Measurements from ENCODE around the gene ACER2.
"Not testable (repeated sequence)": the region's sequence is repeated elsewhere in the genome, so short reads cannot be mapped to it uniquely, and the experiment has no call there.

Gene ACER2

DNA sequence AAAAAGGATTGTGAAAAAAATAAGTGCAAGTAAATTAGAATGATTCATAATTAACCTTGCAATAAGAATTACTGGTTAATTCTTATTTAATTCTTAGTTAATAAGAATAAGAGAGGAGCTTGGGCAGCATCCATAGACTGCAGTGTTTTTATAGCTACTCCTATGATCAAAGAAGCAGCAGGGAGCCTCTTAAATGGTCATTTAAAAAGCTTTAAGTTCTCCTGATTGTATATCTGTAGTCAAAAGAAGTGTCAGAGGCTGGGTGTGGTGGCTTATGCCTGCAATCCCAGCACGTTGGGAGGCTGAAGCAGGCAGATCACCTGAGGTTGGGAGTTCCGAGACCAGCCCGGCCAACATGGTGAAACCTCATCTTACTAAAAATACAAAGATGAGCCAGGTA lies 14.4 kb downstream of the ACER2 start:
- Histone ChIP-seq H3K9me3 (ENCODE audit: control insufficient read depth, insufficient read depth, low read length) (no peaks in the 10 kb centered on the region), H3K4me1 (ENCODE audit: insufficient read depth, low read length) (peaks cover 17% of the 10 kb centered on the region), H3K9ac (ENCODE audit: low read depth, low read length) (no peak overlapping the region), H3K36me3 (ENCODE audit: insufficient read depth, low read length) (peaks cover 7% of the 10 kb centered on the region; the same call in 1 of the 2 replicates)

- H3K4me1 ChIP-seq (ENCODE audit: insufficient read depth, low read length): peaks cover 17% of the 10 kb centered on the region
- no peaks in the 10 kb centered on the region for H3K9me3 ChIP-seq (ENCODE audit: control insufficient read depth, insufficient read depth, low read length)
- peaks cover 10% of the 10 kb centered on the region for H3K36me3 ChIP-seq (ENCODE audit: insufficient read depth, low read length)
- H3K9ac ChIP-seq (ENCODE audit: low read depth, low read length): no peak overlapping the region
These were observed 15.5 kb downstream of the ACER2 start for GRCh38 chr9:19424176-19424779.

DNA sequence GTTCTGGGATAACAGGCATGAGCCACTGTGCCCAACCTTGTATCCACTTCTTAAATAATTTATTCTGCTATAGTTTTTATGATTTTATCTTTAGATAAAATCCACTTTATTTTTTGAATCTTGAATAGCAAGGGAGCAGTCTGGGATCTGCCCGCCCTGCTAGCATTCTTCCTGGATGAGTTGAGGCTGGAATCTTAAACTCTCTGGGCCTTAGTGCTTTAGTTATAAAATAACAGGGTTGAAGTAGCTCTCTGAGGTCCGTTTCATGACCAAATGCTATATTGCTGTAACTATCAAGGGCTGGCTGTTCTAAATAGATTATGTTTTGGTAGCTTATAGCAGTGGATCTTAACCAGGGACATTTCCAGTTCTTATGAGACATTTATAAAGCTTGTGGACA lies 20.8 kb downstream of the ACER2 start:
- Histone ChIP-seq H3K9ac (ENCODE audit: low read depth, low read length) (no peak overlapping the region), H3K9me3 (ENCODE audit: control insufficient read depth, insufficient read depth, low read length) (no peaks in the 10 kb centered on the region; the same call in 1 of the 2 replicates), H3K4me1 (ENCODE audit: insufficient read depth, low read length) (peaks cover under 1% of the 10 kb centered on the region; the same call in 1 of the 2 replicates), H3K36me3 (ENCODE audit: insufficient read depth, low read length) (peaks cover 10% of the 10 kb centered on the region)

GRCh38 chr9:19430201-19430760 lies 21.5 kb downstream of the ACER2 start:
- Histone ChIP-seq H3K9me3 (ENCODE audit: control insufficient read depth, insufficient read depth, low read length) (peaks cover 3% of the 10 kb centered on the region; the same call in 1 of the 2 replicates), H3K9ac (ENCODE audit: low read depth, low read length) (no peak overlapping the region), H3K36me3 (ENCODE audit: insufficient read depth, low read length) (peaks cover 15% of the 10 kb centered on the region), H3K4me1 (ENCODE audit: insufficient read depth, low read length) (no peaks in the 10 kb centered on the region)

DNA sequence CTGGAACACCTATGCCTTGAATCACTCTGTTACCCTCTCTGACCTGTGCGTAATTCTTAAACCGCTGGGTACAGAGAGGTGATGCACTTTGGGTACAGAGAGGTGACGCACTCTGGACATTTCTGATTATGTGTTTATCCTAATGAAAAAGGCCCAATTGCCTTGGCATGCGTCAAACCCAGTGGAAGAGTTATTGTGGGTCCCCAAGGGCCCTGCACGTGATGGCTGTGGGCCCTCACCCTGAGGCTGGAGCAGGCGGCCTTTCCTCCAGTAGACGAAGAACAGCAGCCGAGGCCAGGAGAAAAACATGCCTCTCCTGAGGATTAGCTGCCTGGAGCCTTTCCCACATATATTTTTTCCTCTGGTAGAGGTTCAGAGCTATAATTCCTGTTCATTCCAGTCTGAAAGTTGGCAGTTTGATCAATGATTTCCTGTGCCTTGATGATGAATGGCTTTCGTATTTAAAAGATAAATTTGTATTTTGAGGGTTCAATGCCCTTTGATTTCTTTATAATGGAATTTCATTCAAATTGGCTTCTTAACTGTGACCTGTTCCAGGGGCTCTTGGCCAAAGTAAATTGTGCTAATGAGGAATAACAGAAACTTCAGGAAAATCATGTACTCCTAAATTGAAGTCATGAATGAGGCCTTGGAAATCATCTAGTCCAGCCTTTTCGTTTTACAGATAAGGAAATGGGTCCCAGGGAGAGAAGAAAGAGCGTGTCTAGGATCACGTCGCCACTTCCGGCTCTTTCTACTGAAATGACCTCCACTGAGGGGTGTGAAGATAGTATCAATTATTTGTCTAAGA lies 22.8 kb downstream of the ACER2 start:
- Histone ChIP-seq H3K9ac (ENCODE audit: low read depth, low read length) (no peak overlapping the region), H3K4me1 (ENCODE audit: insufficient read depth, low read length) (no peaks in the 10 kb centered on the region), H3K9me3 (ENCODE audit: control insufficient read depth, insufficient read depth, low read length) (peaks cover 3% of the 10 kb centered on the region; the same call in 1 of the 2 replicates)

DNA sequence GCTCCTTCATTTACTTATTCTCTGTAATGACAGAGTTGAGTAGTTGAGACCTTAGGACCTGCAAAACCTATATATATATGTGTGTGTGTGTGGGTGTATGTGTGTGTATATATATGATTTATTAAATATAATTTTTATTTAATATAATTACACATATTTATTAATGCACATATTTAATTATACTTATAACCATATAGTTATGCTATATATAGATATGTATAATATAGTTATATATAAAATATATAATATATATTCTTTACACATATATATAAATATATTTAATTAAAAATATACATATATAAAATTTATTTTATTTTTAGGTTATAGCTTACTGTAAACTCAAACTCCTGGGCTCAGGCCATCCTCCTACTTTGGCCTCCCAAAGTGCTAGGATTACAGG lies 23.7 kb downstream of the ACER2 start:
- Histone ChIP-seq H3K36me3 (ENCODE audit: insufficient read depth, low read length) (peaks cover 9% of the 10 kb centered on the region; the same call in 1 of the 2 replicates), H3K9me3 (ENCODE audit: control insufficient read depth, insufficient read depth, low read length) (peaks cover 3% of the 10 kb centered on the region; the same call in 1 of the 2 replicates), H3K4me1 (ENCODE audit: insufficient read depth, low read length) (no peaks in the 10 kb centered on the region), H3K9ac (ENCODE audit: low read depth, low read length) (no peak overlapping the region)

More for the DNA sequence above, 22.8 kb downstream of the ACER2 start:
- H3K36me3 ChIP-seq (ENCODE audit: insufficient read depth, low read length): peaks cover 15% of the 10 kb centered on the region

DNA sequence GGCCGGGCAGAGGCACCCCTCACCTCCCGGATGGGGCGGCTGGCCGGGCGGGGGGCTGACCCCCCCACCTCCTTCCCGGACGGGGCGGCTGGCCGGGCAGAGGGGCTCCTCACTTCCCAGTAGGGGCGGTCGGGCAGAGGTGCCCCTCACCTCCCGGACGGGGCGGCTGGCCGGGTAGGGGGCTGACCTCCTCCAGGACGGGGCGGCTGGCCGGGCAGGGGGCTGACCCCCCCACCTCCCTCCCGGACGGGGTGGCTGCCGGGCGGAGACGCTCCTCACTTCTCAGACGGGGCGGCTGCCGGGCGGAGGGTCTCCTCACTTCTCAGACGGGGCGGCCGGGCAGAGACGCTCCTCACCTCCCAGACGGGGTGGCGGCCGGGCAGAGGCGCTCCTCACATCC lies 24.9 kb downstream of the ACER2 start:
- H3K9ac ChIP-seq (ENCODE audit: low read depth, low read length); H3K4me1 ChIP-seq (ENCODE audit: insufficient read depth, low read length); H3K9me3 ChIP-seq (ENCODE audit: control insufficient read depth, insufficient read depth, low read length); H3K36me3 ChIP-seq (ENCODE audit: insufficient read depth, low read length): not testable (repeated sequence)

- Histone ChIP-seq H3K4me1 (ENCODE audit: insufficient read depth, low read length) (peaks cover 6% of the 10 kb centered on the region), H3K9me3 (ENCODE audit: control insufficient read depth, insufficient read depth, low read length) (no peaks in the 10 kb centered on the region), H3K36me3 (ENCODE audit: insufficient read depth, low read length) (peaks cover 4% of the 10 kb centered on the region; the same call in 1 of the 2 replicates), H3K9ac (ENCODE audit: low read depth, low read length) (no peak overlapping the region)
These were observed 31.6 kb downstream of the ACER2 start for GRCh38 chr9:19440376-19440775.

- H3K4me1 ChIP-seq (ENCODE audit: insufficient read depth, low read length): peaks cover 12% of the 10 kb centered on the region
These were observed 32.2 kb downstream of the ACER2 start for GRCh38 chr9:19440823-19441580.

DNA sequence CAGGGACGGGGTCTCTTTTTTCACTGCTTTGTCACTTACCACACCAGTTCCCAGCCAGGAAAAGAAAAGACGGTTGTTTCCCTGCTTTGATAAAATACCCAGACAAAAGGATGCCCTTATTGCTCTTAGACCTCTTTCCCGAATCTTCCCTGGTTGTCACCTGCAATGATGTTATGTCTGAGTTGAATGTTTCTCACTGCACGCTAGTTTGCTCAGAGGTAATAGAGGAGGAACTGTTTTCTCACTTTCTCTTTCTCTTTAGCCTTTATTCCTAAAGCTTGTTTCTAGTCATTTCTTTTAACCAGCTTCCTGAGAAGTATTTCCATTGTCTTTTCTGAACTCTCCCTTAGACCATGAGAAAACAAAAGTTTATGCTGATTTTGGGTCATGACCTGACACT lies 32.9 kb downstream of the ACER2 start:
- Histone ChIP-seq H3K9ac (ENCODE audit: low read depth, low read length) (no peak overlapping the region), H3K36me3 (ENCODE audit: insufficient read depth, low read length) (peaks cover 4% of the 10 kb centered on the region; the same call in 1 of the 2 replicates), H3K9me3 (ENCODE audit: control insufficient read depth, insufficient read depth, low read length) (no peaks in the 10 kb centered on the region), H3K4me1 (ENCODE audit: insufficient read depth, low read length) (peaks cover 20% of the 10 kb centered on the region)

More at GRCh38 chr9:19440823-19441580, 32.2 kb downstream of the ACER2 start:
- Histone ChIP-seq H3K9ac (ENCODE audit: low read depth, low read length) (no peak overlapping the region), H3K9me3 (ENCODE audit: control insufficient read depth, insufficient read depth, low read length) (no peaks in the 10 kb centered on the region), H3K36me3 (ENCODE audit: insufficient read depth, low read length) (peaks cover 4% of the 10 kb centered on the region; the same call in 1 of the 2 replicates)

DNA sequence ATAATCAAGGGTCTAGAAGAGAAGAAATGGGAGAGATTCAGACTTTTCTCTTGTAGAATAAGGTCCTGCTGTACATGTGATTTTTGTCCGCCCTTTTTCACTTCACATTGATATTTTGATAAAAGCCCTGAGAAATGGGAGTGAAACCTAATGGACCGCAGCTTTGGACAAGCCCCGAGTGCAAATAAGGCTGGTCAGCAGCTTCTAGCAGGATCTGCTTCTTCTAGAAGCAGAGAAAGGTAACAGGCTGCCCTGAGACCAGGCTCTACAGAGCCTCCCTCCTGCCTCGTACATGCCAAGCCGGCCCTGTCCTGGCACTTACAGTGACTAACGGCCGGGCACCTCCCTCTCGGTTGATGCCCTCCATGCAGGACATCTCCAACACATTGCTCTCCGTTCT lies 33.4 kb downstream of the ACER2 start:
- no peaks in the 10 kb centered on the region for H3K9me3 ChIP-seq (ENCODE audit: control insufficient read depth, insufficient read depth, low read length)
- peaks cover 25% of the 10 kb centered on the region for H3K4me1 ChIP-seq (ENCODE audit: insufficient read depth, low read length)
- H3K9ac ChIP-seq (ENCODE audit: low read depth, low read length): no peak overlapping the region

DNA sequence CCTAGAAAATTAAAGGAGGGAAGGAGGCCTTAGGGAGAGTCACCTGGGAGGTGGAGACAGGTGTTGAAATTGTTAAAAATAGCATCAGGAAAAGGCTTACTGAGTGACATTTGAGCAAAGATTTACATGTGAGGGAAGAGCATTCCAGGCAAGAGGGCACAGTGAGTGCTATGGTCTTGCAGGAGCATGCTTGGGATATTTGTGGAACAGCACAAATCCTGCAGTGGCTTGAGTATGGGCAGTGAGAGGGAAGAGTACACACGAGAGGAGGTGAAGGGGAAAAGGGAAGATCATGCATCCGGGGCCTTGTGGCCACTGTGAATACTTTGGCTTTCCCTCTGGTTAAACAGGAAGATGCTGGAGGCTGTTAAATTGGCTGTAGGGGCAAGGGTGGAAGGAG lies 36.6 kb downstream of the ACER2 start:
- Histone ChIP-seq H3K36me3 (ENCODE audit: insufficient read depth, low read length) (no peaks in the 10 kb centered on the region), H3K9ac (ENCODE audit: low read depth, low read length) (no peak overlapping the region), H3K4me1 (ENCODE audit: insufficient read depth, low read length) (peaks cover 25% of the 10 kb centered on the region)

More for the DNA sequence above, 33.4 kb downstream of the ACER2 start:
- peaks cover 4% of the 10 kb centered on the region; the same call in 1 of the 2 replicates for H3K36me3 ChIP-seq (ENCODE audit: insufficient read depth, low read length)

GRCh38 chr9:19446361-19446861 lies 37.6 kb downstream of the ACER2 start:
- H3K9ac ChIP-seq (ENCODE audit: low read depth, low read length): no peak overlapping the region
- peaks cover 25% of the 10 kb centered on the region for H3K4me1 ChIP-seq (ENCODE audit: insufficient read depth, low read length)
- H3K36me3 ChIP-seq (ENCODE audit: insufficient read depth, low read length): peaks cover under 1% of the 10 kb centered on the region; the same call in 1 of the 2 replicates
- no peaks in the 10 kb centered on the region for H3K9me3 ChIP-seq (ENCODE audit: control insufficient read depth, insufficient read depth, low read length)

More for the DNA sequence above, 36.6 kb downstream of the ACER2 start:
- H3K9me3 ChIP-seq (ENCODE audit: control insufficient read depth, insufficient read depth, low read length): no peaks in the 10 kb centered on the region

All from ES-I3 (cell line).